IMR-90 (cell line): ENCODE data around the gene IRF2BP1.

Experiments
- CTCF ChIP-seq: conservative IDR thresholded peaks from 2 replicates; pipeline ENCODE4 v1.5.1; 2012; ENCODE audit warnings: mild to moderate bottlenecking, low read depth, low read length, improper control_type of control experiment
- MXI1 ChIP-seq: IDR thresholded peaks from 2 replicates; pipeline ENCODE4 v1.6.1; 2012; ENCODE audit warnings: low read depth, mild to moderate bottlenecking, low read length, moderate library complexity, borderline replicate concordance
- RFX5 ChIP-seq: IDR thresholded peaks from 2 replicates; pipeline ENCODE4 v1.8.0; 2012; ENCODE audit warnings: low read depth, mild to moderate bottlenecking, low read length, moderate library complexity
- USF2 ChIP-seq: fragments of 150-350 bp; IDR thresholded peaks from 2 replicates; pipeline ENCODE4 v1.6.1; 2017; ENCODE audit warnings: mild to moderate bottlenecking, antibody characterized with exemption, low read length, low read depth

GRCh38 chr19:45901432-45901911 lies 15.5 kb upstream of the IRF2BP1 start:
- TF ChIP-seq CTCF (no peak), USF2 (no peak), RFX5 (no peak), MXI1 (0 out of 2 replicates have a peak, but pooled peaks have one; percentile 23)
